Neural cell (in vitro differentiated cells): Measurements from ENCODE around the gene TMEM131. TPM values are rescaled to one million over a fixed set of nuclear protein-coding genes. Genes with fewer than 3 reads are reported as not detected.
"Not testable (repeated sequence)": the region's sequence is repeated elsewhere in the genome, so short reads cannot be mapped to it uniquely, and the experiment has no call there.

Source experiments
- H2AFZ ChIP-seq: fragments of 200-600, 300-800 bp; sonication (generic), shearing (Covaris generic); 2 replicates; pipeline ENCODE4 v1.6.0; 2014; ENCODE audit warnings: low read depth, mild to moderate bottlenecking, antibody characterized with exemption, low read length, moderate library complexity
- H3F3A ChIP-seq: fragments of 200-600 bp; shearing (Covaris generic); 2 replicates; pipeline ENCODE4 v1.6.1; 2016; ENCODE audit warnings: mild to moderate bottlenecking, moderate library complexity, mixed read lengths, antibody characterized with exemption, low read length; ENCODE audit not compliant: insufficient read depth, poor library complexity, severe bottlenecking
- H3K27ac ChIP-seq: fragments of 200-600, 300-800 bp; sonication (generic), shearing (Covaris generic); 2 replicates; pipeline ENCODE4 v1.5.1; 2014; ENCODE audit warnings: mild to moderate bottlenecking, low read length, moderate library complexity
- H3K27me3 ChIP-seq: fragments of 300-800, 200-600 bp; sonication (generic), shearing (Covaris generic); 2 replicates; pipeline ENCODE4 v1.6.0; 2014; ENCODE audit warnings: mild to moderate bottlenecking, low read depth, low read length, moderate library complexity; ENCODE audit not compliant: insufficient read depth
- H3K36me3 ChIP-seq: fragments of 300-800, 200-600 bp; sonication (generic), shearing (Covaris generic); 2 replicates; pipeline ENCODE4 v1.5.1; 2014; ENCODE audit warnings: mild to moderate bottlenecking, antibody characterized with exemption, low read length, moderate library complexity; ENCODE audit not compliant: insufficient read depth
- H3K4me2 ChIP-seq: fragments of 300-800, 200-600 bp; sonication (generic), shearing (Covaris generic); 2 replicates; pipeline ENCODE4 v1.6.0; 2014; ENCODE audit warnings: mild to moderate bottlenecking, low read length
- H3K4me3 ChIP-seq: fragments of 300-800, 200-600 bp; sonication (generic), shearing (Covaris generic); 2 replicates; pipeline ENCODE4 v1.5.1; 2014; ENCODE audit warnings: mild to moderate bottlenecking, low read length, moderate library complexity
- H3K79me2 ChIP-seq: fragments of 200-600 bp; shearing (Covaris generic); replicated peaks from 2 replicates; pipeline ENCODE4 v1.6.0; 2014; ENCODE audit warnings: mild to moderate bottlenecking, low read length, moderate library complexity; ENCODE audit not compliant: insufficient read depth
- H3K9ac ChIP-seq: fragments of 300-800, 200-600 bp; sonication (generic), shearing (Covaris generic); 2 replicates; pipeline ENCODE4 v1.6.1; 2016; ENCODE audit warnings: mild to moderate bottlenecking, low read length, mixed read lengths
- H3K9me2 ChIP-seq: fragments of 200-600 bp; shearing (Covaris generic); 2 replicates; pipeline ENCODE4 v1.6.1; 2016; ENCODE audit warnings: mild to moderate bottlenecking, low read length, mixed read lengths; ENCODE audit not compliant: insufficient read depth
- H3K9me3 ChIP-seq: fragments of 200-600, 300-800 bp; sonication (generic), shearing (Covaris generic); 2 replicates; pipeline ENCODE4 v1.6.1; 2016; ENCODE audit warnings: mild to moderate bottlenecking, mixed run types, low read length, moderate library complexity, mixed read lengths
- H4K20me1 ChIP-seq: fragments of 200-600 bp; shearing (Covaris generic); 2 replicates; pipeline ENCODE4 v1.6.1; 2016; ENCODE audit warnings: mild to moderate bottlenecking, mixed run types; ENCODE audit not compliant: insufficient read depth
- EZH2 ChIP-seq: fragments of 200-600, 300-800 bp; shearing (Covaris generic), sonication (generic); IDR thresholded peaks from 2 replicates; pipeline ENCODE4 v1.6.1; 2014; ENCODE audit warnings: antibody characterized with exemption, low read length, borderline replicate concordance, mild to moderate bottlenecking; ENCODE audit not compliant: insufficient read depth, poor library complexity, severe bottlenecking
- MXI1 ChIP-seq: fragments of 450-650 bp; conservative IDR thresholded peaks from 2 replicates; pipeline ENCODE4 v1.6.1; 2014; ENCODE audit warnings: antibody characterized with exemption, mild to moderate bottlenecking; ENCODE audit not compliant: poor library complexity, severe bottlenecking
- POLR2AphosphoS5 ChIP-seq: IDR thresholded peaks from 2 replicates; pipeline ENCODE4 v1.6.1; 2012
- SMC3 ChIP-seq: fragments of 450-650 bp; conservative IDR thresholded peaks from 2 replicates; pipeline ENCODE4 v1.6.1; 2014; ENCODE audit warnings: antibody characterized with exemption, mild to moderate bottlenecking, moderate library complexity; ENCODE audit not compliant: poor library complexity
- TAF1 ChIP-seq: IDR thresholded peaks from 2 replicates; pipeline ENCODE4 v1.6.1; 2012; ENCODE audit warnings: low read depth
- polyA plus RNA-seq: library from polyadenylated mRNA; depleted of rRNA; stranded (reverse); fragments of >200 nt; gene quantifications from 2 replicates; pipeline ENCODE4 v1.2.3, GENCODE V29; 2014
- TF ChIP-seq, protein P1 (sequence below): IDR thresholded peaks from 2 replicates; pipeline ENCODE4 v1.6.1; 2012; ENCODE audit warnings: borderline replicate concordance
- TF ChIP-seq, protein P2 (sequence below): fragments of 450-650 bp; IDR thresholded peaks from 2 replicates; pipeline ENCODE4 v1.5.1; 2014; ENCODE audit warnings: antibody characterized with exemption, mild to moderate bottlenecking, moderate library complexity; ENCODE audit not compliant: poor library complexity, severe bottlenecking

TMEM131 gene
- polyA plus RNA-seq, 1 donor from 2014 or later, result 9.6 TPM

DNA sequence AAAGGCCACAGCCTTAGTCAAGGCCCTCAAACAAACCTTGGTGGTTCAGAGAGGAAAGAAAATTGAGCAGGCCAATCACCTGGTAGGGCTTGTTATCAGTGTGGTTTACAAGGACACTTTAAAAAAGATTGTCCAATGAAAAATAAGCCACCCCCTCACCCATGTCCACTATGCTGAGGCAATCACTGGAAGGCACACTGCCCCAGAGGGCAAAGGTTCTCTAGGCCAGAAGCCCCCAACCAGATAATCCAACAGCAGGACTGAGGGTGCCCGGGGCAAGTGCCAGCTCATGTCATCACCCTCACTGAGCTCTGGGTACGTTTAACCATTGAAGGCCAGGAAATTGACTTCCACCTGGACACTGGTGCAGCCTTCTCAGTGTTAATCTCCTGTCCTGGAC, 171.7 kb downstream of the TMEM131 start:
- H4K20me1 ChIP-seq, H2AFZ ChIP-seq, H3K4me2 ChIP-seq, H3K79me2 ChIP-seq, H3K9ac ChIP-seq, H3K36me3 ChIP-seq, H3F3A ChIP-seq, H3K27ac ChIP-seq, H3K27me3 ChIP-seq, H3K4me3 ChIP-seq, H3K9me3 ChIP-seq, H3K9me2 ChIP-seq: not testable (repeated sequence)

DNA sequence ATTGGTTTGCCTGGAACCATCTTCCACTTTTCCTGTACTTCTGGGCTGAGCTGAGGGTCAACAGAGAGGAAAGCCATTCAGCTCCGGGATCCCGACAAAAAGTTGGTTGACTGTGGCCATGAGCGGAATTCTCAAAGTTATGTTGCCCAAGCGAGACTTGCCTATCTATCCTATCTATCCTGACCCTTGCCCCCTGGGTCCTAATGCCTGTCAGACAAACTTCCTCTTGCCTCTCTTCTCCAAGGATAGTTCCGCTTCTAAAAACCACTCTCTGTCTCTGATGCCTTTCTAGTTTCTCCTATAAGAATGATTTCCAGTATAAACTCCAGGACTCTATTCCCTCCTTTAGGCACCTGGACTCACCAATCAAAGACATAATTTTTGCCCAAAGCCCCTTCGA, 173.9 kb downstream of the TMEM131 start:
- not testable (repeated sequence) for H3K4me3 ChIP-seq, H3K36me3 ChIP-seq, H3K79me2 ChIP-seq, H3K4me2 ChIP-seq, H3K27ac ChIP-seq, H3K9ac ChIP-seq, H4K20me1 ChIP-seq, H2AFZ ChIP-seq, H3K9me3 ChIP-seq, H3K27me3 ChIP-seq, H3F3A ChIP-seq, H3K9me2 ChIP-seq

DNA sequence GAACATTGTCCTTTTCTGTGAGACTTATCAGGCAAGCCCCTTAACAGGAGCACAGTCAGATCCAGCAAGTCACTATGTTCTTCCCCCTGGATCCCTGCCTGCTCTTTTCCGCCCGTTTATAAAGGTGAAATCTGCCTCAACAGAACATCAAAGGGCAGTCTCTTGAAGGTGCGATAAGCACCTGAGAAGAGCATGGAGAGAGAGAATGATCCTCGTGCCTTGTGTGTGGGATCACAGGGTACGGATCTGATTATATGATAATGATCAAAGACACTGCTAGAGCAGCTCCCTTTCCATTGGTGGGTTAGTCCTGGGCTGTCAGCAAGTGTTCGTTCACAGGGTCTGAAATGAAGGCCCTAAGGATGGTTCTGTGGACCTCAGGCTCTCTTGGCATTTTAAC, 176.0 kb downstream of the TMEM131 start:
- no peaks in the 10 kb centered on the region for H3K9me2 ChIP-seq
- H3K27me3 ChIP-seq, result no peaks in the 10 kb centered on the region
- no peak overlapping the region for H3K4me2 ChIP-seq
- no peak overlapping the region for H3K27ac ChIP-seq
- no peaks in the 10 kb centered on the region for H4K20me1 ChIP-seq
- H3K36me3 ChIP-seq, result no peaks in the 10 kb centered on the region
- no peak overlapping the region for H2AFZ ChIP-seq
- TF ChIP-seq TAF1, result no peak
- no peak for TF ChIP-seq EZH2
- no peak for TF ChIP-seq MXI1
- TF ChIP-seq, protein P1, sequence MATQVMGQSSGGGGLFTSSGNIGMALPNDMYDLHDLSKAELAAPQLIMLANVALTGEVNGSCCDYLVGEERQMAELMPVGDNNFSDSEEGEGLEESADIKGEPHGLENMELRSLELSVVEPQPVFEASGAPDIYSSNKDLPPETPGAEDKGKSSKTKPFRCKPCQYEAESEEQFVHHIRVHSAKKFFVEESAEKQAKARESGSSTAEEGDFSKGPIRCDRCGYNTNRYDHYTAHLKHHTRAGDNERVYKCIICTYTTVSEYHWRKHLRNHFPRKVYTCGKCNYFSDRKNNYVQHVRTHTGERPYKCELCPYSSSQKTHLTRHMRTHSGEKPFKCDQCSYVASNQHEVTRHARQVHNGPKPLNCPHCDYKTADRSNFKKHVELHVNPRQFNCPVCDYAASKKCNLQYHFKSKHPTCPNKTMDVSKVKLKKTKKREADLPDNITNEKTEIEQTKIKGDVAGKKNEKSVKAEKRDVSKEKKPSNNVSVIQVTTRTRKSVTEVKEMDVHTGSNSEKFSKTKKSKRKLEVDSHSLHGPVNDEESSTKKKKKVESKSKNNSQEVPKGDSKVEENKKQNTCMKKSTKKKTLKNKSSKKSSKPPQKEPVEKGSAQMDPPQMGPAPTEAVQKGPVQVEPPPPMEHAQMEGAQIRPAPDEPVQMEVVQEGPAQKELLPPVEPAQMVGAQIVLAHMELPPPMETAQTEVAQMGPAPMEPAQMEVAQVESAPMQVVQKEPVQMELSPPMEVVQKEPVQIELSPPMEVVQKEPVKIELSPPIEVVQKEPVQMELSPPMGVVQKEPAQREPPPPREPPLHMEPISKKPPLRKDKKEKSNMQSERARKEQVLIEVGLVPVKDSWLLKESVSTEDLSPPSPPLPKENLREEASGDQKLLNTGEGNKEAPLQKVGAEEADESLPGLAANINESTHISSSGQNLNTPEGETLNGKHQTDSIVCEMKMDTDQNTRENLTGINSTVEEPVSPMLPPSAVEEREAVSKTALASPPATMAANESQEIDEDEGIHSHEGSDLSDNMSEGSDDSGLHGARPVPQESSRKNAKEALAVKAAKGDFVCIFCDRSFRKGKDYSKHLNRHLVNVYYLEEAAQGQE, result no peak
- TF ChIP-seq SMC3, result no peak
- no peak for TF ChIP-seq POLR2AphosphoS5
- TF ChIP-seq, protein P2, sequence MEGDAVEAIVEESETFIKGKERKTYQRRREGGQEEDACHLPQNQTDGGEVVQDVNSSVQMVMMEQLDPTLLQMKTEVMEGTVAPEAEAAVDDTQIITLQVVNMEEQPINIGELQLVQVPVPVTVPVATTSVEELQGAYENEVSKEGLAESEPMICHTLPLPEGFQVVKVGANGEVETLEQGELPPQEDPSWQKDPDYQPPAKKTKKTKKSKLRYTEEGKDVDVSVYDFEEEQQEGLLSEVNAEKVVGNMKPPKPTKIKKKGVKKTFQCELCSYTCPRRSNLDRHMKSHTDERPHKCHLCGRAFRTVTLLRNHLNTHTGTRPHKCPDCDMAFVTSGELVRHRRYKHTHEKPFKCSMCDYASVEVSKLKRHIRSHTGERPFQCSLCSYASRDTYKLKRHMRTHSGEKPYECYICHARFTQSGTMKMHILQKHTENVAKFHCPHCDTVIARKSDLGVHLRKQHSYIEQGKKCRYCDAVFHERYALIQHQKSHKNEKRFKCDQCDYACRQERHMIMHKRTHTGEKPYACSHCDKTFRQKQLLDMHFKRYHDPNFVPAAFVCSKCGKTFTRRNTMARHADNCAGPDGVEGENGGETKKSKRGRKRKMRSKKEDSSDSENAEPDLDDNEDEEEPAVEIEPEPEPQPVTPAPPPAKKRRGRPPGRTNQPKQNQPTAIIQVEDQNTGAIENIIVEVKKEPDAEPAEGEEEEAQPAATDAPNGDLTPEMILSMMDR, result no peak
- no peak overlapping the region for H3K4me3 ChIP-seq
- H3K79me2 ChIP-seq, result no peaks in the 10 kb centered on the region
- H3K9me3 ChIP-seq, result no peaks in the 10 kb centered on the region
- no peaks in the 10 kb centered on the region for H3F3A ChIP-seq
- no peak overlapping the region for H3K9ac ChIP-seq
